ENCODE measurements around the gene GATAD2A.

GATAD2A gene

DNA sequence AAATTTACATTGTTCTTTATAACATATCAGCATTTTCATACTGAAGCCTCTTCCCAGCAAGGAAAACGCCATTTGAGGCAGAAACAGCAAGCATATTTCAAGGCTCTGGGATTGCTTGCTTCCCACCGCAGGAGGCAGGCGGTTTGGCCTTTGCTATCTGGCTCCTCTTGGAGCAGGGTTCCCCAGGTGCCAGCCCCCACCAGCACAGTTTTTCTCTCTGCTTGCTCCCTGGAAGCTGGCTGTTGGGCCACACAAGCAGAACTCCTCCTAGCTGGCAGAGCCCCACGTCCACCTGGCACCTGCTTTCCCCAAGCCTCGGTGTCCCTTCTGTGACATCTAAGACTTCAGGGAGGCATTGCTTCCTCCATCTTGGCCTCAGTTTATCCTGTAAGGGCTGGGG, 16.7 kb downstream of the GATAD2A start:
- no peak for DNase-seq

DNA sequence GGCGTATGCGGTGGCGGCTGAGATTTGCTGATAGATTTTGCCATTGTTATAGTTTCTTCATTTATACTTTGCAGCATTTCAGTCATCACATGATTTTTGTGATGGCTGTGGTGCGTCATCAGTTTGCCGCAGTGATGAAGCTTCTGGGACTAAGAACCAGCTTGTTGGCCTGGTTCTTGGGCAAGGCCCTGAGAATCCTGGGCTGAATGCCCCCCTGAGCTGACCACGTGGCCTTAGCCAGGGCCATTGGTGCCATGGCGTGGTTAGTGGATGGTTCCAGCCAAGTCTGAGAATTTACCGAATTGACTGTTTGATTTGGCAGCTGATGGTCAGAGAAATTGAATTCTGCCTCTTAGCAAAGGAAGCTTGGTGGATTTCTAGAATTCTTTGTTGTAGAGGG, 17.8 kb downstream of the GATAD2A start:
- DNase-seq: no peak

DNA sequence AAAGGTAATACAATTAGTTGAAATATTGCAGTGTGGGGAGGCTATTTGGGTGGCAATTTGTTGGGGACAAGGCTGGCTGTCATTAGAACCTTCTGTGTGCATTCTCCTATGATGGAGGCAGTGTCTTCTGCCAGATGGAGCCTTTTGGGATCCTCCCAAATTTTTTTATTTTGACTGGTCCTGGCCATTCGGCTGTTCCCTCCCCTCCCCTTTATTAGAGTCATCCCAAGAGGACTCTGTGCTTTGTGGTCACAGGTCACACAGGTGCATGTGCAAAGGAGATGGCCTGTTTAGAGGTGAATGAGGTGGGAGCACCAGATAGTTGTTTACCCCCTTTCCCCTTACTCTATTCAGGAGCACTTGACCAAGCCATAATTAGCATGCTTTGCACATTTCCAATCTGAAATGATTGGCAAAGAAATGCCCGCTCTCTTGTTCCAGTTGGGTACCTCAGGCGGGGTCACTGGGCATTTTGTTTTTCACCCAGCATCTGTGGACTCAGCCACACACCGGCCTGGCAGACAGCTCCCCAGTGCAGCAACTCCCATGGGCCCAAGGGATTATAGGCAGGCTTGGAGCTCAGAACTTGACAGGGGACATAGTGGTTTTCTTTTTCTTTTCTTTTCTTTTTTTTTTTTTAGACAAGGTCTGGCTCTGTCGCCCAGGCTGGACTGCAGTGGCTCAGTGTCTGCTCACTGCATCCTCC, 19.8 kb downstream of the GATAD2A start:
- DNase-seq: no peak

DNA sequence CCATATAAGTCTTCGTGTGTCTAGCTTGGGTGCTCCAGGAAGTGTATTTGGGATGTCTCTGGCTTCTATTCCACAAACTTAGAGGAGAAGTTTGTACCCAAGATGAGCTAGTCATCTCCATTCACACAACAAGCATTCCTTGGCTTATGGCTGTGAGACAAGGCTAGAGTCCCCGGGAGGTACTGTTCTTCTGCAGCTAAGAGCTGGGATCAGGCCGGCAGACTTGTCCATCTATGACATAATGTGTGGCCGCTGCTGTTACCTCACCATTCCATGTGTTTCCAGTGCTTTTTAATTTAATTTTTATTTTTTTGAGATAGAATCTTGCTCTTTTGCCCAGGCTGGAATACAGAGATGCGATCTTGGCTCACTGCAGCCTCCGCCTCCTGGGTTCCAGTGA, 20.7 kb downstream of the GATAD2A start:
- no peak for DNase-seq

DNA sequence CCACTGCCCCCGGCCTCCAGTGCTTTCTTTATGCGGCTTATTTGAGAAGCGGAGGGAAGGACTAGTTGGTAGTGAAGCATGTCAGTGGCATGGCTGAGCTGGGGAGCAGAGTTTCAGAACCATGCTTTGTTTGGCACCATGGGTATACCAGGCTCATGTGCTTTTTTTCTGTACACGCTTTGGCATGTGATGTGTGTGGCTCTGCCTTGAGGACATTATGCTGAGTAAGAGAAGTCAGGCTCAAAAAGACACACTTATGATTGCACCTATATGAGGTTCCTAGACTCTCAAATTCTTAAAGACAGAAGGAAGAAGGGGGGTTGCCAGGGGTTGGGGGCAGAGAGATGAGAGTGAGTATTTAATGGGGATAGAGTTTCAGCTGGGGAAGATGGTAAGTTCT, 21.3 kb downstream of the GATAD2A start:
- no peak for DNase-seq

DNA sequence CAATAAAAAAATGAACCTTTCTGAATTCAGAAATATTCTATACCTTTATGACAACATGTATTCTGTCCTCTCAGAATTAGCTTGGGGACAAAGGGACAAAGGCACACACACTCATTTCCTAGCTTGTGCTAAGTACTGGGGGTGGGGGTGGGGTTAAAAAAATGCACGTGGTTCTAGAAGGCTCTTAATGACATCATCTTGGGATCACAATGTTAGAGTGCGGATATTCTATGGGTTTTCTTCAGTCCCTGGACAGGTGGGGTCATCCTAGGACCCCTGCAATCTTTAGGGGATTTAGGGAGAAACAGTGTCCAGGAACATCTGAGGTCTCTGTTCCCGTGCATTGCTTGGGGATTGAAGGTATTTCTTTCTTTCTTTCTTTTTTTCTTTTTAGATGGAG, 21.8 kb downstream of the GATAD2A start:
- DNase-seq: no peak

DNA sequence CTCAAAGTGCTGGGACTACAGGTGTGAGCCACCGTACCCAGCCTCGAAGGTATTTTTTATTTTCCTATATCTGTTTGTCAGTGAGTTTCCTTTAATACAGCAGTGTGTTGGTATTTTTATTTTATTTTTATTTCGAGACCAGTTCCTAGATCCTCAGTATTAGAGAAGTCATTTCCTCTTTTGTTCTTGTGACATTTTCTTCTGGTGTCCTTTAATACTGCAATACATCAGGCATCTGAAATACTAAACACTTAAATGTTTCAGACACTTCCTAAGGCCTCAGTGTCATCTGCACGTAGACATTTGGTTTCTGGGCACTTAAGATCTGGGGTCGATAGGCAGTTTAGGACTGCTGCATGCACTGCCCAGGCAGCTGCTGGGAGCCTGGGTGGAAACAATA, 22.5 kb downstream of the GATAD2A start:
- peak; percentile 33 to 41 for DNase-seq

DNA sequence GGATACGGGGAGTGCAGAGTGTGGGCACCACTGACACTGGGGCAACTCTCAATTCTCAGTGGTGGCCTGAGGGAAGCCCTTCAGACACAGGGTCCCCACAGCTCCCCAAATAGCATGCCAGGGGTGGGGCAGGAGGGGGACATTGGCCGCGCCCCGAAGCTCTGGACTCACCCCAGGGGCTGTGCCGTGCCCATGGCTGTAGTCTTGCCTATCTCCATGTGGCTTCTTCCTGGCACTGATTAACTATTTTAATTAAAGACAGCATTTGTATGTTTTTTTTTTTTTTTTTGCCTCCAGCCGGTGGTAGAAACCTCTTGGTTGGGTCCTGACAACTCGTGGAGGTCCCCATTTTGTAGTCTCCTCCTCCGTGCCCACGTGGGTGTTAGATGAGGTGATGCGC, 23.3 kb downstream of the GATAD2A start:
- DNase-seq: no peak

DNA sequence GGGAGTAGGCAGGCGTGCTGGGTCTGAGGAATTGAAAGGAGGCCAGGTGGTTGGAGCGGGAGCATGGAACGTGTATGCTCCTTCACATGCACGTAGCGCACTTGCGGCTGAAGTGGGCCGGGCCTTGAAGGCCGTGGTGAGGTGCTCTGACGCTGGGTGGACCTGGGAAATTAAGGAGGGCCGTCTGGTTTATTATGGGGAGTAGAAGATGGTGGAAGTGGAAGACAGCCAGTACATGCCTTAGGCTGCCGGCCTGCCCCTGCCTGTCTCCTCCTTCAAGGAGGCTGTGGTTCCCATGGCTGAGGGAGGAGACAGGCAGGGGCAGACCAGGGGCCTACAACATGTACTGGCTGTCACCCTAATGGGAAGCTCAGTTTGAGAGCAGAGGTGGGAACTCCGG, 23.9 kb downstream of the GATAD2A start:
- DNase-seq: no peak

DNA sequence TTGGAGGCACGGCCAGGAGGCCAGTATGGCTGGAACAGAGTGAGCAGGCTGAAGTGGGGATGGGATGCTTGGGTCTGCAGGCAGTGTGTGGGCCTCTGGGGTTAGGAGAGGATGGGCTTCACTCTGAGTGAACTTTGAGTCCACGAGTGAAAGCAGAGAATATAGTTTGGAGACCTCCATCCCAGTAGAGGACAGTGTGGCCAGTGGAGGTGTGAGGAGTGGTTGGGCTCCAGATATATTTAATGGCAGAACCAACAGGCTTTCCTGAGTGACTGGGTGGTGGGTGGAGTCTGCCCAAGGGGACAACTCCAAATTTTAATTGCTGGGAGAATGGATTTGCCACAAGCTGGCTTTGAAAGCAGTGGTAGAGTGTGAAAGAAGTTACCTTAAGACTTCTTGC, 27.3 kb downstream of the GATAD2A start:
- no peak for DNase-seq

DNA sequence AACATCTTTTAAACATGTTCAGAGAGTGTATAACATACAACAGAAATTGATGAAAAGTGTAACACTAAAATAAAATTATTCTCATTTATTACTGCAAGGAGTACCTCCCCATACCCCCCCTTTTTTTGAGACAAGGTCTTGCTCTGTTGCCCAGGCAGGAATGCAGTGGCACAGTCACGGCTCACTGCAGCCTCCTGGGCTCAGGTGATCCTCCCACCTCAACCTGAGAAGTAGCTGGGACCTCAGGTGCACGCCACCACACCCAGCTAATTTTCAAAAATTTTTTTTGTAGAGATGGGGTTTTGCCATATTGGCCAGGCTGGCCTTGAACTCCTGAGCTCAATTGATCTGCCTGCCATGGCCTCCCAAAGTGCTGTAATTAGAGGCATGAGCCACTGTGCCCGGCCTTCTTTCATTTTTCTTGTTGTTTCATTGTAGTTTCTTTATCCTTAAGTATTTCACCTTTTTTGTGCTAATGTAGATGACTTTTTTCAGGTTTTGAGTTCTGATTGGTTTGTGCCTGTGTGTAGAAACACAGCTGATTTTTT, 28.3 kb downstream of the GATAD2A start:
- no peak for DNase-seq

DNA sequence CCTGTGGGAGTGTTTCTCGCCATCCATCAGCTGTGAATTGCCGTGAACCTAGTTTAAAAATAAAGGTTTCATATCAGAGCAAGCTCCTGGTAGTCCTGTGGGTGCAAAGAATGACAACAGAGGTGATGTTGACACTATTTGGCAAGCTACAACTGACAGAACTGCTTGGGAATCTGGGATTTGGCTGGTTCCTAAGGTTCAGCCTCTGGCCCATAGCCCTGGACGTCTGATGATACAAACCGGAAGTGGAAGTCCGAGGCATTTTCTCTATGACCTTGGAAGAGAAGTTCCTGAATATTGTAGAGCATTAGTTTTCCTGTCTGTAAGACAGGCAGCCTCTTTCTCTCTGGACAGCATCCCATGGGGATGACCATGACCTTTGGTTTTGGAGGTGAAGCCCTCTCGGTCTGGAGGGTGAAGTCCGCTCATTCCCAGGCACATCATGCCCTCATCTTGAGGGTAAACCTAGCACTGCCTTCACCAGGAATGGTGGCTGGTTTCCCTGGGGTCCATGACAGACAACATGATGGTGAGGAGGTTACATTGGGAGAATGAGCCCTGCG, 29.1 kb downstream of the GATAD2A start:
- no peak for DNase-seq

DNA sequence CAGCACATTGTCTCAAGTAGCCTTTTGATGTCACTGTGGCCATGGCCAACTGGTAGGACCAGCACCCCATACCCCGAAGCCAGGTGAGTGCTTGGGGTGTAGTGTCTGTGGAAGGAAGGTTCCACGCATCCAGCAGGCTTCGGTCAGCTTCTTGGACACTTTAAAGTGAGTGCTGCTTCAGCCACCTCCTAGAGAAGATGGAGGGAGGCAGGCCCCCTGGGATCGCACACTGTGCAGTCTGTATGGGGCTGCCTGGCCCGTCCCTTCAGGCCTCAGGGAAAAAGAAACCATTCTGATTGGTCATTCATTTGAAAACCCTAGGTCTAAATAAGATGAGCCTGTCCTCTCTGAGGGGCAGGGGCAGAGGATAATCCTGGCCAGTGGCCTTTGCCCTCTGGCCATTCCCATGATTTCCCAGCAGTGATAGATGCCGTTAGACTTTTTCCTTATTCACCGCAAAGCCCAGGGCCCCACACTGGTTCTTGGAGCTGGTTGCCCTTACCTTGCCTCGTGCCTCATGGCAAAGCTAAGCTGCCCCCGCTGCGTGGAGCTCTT, 30.7 kb downstream of the GATAD2A start:
- no peak for DNase-seq

DNA sequence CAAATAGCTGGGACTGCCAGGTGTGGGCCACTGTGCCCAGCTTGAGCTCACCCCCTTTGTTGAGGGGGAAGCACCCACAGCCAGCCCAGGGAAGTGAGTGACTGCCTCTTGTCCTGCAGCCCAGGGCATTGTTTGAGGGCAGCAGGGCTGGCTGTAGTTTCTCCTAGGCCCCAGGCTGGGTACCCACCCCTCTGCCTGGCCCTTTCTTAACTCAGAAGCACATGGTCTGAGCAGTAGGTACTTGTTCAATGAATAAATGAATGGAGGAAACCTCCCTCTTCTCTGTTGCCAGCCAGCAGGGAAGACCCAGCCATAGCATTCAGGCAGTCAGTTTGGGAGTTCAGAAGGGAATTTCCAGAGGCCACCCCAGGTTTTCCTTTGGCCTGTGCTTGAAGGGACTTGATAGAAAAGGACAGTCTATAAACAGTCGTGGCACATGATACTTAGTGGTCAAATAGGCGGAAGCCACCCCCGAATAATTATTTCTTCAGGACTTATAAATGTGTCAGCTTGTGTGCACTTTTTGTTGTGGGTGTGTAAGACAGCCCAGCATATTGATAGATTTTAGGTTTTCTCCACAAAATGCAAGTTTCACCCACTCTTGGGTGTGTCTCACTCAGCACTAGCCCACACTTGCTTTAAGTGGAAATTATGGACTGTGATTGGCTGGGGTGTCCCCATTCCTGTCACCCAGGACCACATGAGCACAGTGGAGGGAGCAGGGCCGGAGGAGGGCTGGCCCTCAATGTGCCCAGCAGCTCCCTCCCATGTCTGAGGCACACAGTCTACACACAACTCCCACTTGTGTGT, 33.1 kb downstream of the GATAD2A start:
- peak; percentile 58 to 90 for DNase-seq

DNA sequence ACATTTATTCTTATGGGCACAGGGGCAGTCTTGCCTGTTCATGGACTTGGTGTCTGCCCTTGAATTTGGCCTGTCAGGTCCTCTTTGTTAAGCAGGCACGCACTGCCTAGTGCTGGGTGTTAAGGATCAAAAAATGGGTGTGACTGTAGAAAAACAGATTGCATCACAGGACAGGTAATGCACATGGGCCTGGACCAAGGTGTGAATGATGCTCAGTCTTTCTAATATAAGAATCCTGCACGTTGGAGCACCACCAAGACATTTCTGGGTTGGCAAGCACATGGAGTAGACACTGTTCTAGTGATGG, 33.7 kb downstream of the GATAD2A start:
- no peak for DNase-seq

DNA sequence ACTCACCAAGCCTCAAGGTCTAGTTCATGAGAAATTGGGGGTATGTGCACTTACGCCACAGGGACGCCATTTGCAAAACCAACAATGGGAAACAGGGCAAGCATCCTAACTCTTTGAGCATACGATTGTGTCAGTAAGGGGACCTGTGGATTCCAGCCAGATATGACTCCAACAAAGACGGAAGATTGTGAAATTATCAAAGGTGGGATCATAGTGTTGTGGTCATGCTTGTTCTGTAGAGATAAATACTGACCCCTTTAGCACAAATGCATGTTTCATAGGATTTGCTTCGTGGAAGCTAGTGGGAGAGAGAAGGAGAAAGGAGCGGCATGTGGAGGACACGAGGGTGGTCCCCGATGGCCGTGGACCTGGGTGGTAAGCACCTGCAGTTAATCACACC, 37.8 kb downstream of the GATAD2A start:
- no peak for DNase-seq

DNA sequence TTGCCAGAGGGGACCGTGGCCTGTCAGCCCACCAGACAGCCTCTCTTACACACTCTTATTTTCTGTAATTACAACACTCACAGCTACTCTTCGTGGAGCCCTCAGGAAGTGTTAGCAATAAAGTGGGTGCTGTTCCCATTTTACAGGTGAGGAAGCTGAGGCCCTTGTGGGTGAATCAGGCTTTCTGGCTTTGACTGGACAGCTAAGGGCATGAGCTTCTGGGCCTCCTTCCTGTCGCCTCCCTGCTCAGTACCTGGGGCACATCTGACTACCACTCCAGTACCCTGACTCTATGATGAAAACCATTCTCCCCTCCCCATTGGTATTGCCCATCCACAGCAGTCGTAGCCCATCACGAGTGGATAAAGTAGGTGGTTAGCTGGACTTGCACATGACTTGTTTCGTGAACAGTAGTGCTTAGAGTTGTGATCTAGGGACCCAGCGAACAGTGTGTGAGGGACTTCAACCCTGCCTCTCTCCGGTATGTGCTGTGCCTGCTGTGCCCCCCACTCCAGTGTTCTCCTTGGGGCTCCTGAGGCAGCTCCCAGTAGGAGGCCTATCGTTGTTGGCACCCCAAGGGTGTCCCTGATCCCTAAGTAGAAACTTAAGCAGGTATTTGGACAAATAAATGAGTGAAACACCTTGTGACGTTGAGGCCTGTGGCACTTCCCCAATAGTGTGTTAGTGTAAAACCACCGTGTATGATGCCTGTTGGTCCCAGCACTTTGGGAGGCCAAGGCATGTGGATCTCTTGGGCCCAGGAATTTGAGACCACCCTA, 38.6 kb downstream of the GATAD2A start:
- DNase-seq: no peak

DNA sequence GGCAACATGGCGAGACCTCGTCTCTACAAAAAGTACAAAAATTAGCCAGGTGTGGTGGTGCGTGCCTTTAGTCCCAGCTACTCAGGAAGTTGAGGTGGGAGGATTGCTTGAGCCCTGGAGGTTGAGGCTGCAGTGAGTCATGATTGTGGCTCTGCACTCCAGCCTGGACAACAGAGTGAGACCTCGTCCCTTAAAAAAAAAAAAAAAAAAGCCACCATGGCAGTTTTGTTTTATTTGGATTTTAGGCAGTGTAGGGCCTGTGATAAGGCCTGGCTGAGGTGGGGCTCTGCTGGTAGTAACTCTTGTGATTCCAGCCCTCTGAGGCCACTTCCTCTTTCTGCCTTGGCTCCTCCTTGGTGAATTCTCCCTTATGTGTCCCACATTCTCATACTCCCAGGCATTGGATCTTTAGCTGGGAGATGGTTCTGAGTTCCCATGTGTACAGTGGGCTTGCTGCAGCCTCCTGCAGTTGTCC, 39.2 kb downstream of the GATAD2A start:
- peak; percentile 58 to 80 for DNase-seq

DNA sequence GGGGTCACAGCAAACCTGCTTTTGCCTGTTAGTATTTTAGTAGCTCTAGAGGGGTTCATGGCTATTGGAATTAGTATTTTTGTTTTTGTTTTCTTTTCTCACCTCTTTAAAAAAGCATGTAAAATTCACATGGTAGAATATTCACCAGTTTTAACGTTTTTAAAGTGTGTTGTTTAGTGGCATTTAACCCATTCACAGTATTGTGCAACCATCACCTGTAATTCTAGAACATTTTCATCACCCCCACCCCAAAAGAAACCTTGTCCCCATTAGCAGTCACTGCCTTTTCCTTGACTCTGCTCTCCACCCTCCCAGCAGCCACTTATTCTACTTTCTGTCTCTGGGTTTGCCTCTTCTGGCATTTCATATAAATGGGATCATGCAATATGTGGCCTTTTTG, 39.8 kb downstream of the GATAD2A start:
- no peak for DNase-seq

DNA sequence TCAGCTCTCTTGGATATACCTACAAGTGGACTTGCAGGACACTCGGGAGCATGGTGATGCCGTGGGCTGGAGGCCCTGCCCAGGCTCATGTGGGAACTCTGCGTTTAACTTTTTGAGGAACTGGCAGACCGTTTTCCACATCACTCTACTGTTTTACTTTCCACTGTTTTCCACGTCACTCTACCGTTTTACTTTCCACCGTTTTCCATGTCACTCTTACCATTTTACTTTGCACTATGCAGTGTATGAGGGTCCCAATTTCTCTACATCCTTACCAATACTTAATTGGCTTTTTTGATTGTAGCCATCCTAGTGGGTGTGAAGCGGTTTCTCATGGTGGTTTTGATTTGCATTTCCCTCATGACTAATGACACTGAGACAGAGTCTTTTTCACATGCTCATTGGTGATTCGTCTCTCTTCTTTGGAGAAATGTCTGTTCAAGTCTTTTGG, 40.5 kb downstream of the GATAD2A start:
- DNase-seq: peak; percentile 58 to 73

DNA sequence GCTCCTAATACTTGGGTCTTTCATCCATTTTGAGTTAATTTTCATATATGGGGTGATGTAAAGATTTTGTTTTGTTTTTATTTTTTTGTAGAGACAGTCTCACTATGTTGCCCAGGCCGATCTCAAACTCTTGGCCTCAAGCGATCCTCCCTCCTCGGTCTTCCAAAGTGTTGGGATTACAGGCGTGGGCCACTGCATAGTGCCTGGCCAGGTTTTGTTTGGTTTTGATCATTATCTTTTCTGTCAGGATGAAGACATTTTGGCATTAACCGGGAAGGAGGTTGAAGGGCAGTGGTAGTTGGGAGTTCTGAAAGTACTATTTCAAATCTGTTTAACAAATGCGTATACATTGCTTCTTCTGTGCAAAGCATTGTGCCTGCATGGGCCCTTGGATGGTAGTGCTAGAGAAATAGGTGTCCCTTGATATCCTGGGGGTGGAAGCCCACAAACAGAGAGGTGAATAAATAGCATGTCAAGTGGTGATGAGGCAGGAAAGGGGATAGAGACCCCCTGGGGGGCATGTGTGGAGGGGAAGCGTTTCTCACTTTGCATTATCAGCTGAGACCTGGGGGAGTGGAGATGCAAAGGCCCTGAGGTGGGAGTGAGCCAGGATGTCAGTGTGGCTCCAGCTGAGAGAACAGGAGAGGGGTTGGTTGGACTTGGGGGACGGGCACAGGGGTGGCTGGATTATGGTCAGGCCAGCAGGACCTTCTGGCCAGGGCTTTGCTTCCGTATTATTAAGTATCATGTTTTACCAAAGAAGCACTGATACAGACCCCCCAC, 41.4 kb downstream of the GATAD2A start:
- DNase-seq: no peak
